ENCODE measurements around the gene DEPDC4. TPM values are rescaled to one million over a fixed set of nuclear protein-coding genes. Genes with fewer than 3 reads are reported as not detected.

The DEPDC4 gene
- total RNA-seq, 3 donors from 2014 or later (not counting 1 experiment from before 2014, with no cell fraction given) = 0.16 TPM; not detected in 2

- peaks cover 27% of the 10 kb centered on the region in 2 donors for H3K4me1 Mint-ChIP-seq
- intact Hi-C loops (cut with micrococcal nuclease) = loop anchor here (5.0 kb wide), 1 partner anchor 35 kb away; no protein-coding TSS in a partner anchor
- ATAC-seq = no peak
- peaks cover 22% of the 10 kb centered on the region for H3K4me1 ChIP-seq (ENCODE audit: control insufficient read depth, insufficient read depth, low read length)
- H3K36me3 ChIP-seq (ENCODE audit: control insufficient read depth, insufficient read depth, low read length) = no peaks in the 10 kb centered on the region
- H3K27me3 ChIP-seq (ENCODE audit: control insufficient read depth, insufficient read depth, low read length) = no peaks in the 10 kb centered on the region
- no peak for DNase-seq
- 95% methylated on average over 4 of the region's 4 CpGs for WGBS (ENCODE audit: insufficient coverage)
- TF ChIP-seq CTCF (IDR thresholded peaks at IDR 0.05) = no peak
- H3K4me3 Mint-ChIP-seq = no peak overlapping the region
- no peak overlapping the region for H3K4me3 ChIP-seq (ENCODE audit: low read length)
- no peak overlapping the region for H3K27ac ChIP-seq (ENCODE audit: low read length)
- no peaks in the 10 kb centered on the region for H3K27me3 Mint-ChIP-seq (ENCODE audit: low read depth in 2 of 2)
- no peaks in the 10 kb centered on the region for H3K36me3 Mint-ChIP-seq
- H3K9me3 Mint-ChIP-seq = no peaks in the 10 kb centered on the region
- H3K27ac Mint-ChIP-seq = no peak overlapping the region
- H3K9me3 ChIP-seq (ENCODE audit: control insufficient read depth, insufficient read depth, low read length) = no peaks in the 10 kb centered on the region
Observed at GRCh38 chr12:100197486-100197885, 69.4 kb downstream of the DEPDC4 start.

- peaks cover 0 to 2% of the 10 kb centered on the region in 2 donors for H3K4me1 Mint-ChIP-seq
- intact Hi-C loops (cut with micrococcal nuclease) = no loop called here
- Histone ChIP-seq H3K4me1 (ENCODE audit: control insufficient read depth, insufficient read depth, low read length) (no peaks in the 10 kb centered on the region), H3K27me3 (ENCODE audit: control insufficient read depth, insufficient read depth, low read length) (no peaks in the 10 kb centered on the region), H3K4me3 (ENCODE audit: low read length) (no peak overlapping the region), H3K36me3 (ENCODE audit: control insufficient read depth, insufficient read depth, low read length) (no peaks in the 10 kb centered on the region), H3K27ac (ENCODE audit: low read length) (no peak overlapping the region), H3K9me3 (ENCODE audit: control insufficient read depth, insufficient read depth, low read length) (no peaks in the 10 kb centered on the region)
- DNase-seq (no peak), ATAC-seq (no peak)
- no peak overlapping the region for H3K4me3 Mint-ChIP-seq
- no peak for TF ChIP-seq CTCF (IDR thresholded peaks at IDR 0.05)
- H3K27me3 Mint-ChIP-seq (ENCODE audit: low read depth in 2 of 2) = no peaks in the 10 kb centered on the region
- no peak overlapping the region for H3K27ac Mint-ChIP-seq
- no peaks in the 10 kb centered on the region for H3K36me3 Mint-ChIP-seq
- no CpG with 5 or more reads among the region's 1 CpG for WGBS (ENCODE audit: insufficient coverage)
- H3K9me3 Mint-ChIP-seq = no peaks in the 10 kb centered on the region
Observed at GRCh38 chr12:100193085-100193484, 73.8 kb downstream of the DEPDC4 start.

Other genes with a start within 250 kb of the DEPDC4 start
- 10 to 100 TPM; 30.8 to 42.8 (median 30.9) TPM for gene BLTP3B, start 124.2 kb downstream of the DEPDC4 start, total RNA-seq
- 10 to 100 TPM; 20.4 to 27.5 (median 20.8) TPM for gene ACTR6, start 66.3 kb downstream of the DEPDC4 start, total RNA-seq
- 10 to 100 TPM; 48.7 to 61.0 (median 56.1) TPM for gene SCYL2, start 98 bp upstream of the DEPDC4 start, total RNA-seq
- gene SLC17A8, start 90.0 kb upstream of the DEPDC4 start, total RNA-seq = not detected
- gene NR1H4, start 206.8 kb upstream of the DEPDC4 start, total RNA-seq = not detected

Data from natural killer cell (primary cell).